ENCODE measurements around the gene TPCN2.

DNA sequence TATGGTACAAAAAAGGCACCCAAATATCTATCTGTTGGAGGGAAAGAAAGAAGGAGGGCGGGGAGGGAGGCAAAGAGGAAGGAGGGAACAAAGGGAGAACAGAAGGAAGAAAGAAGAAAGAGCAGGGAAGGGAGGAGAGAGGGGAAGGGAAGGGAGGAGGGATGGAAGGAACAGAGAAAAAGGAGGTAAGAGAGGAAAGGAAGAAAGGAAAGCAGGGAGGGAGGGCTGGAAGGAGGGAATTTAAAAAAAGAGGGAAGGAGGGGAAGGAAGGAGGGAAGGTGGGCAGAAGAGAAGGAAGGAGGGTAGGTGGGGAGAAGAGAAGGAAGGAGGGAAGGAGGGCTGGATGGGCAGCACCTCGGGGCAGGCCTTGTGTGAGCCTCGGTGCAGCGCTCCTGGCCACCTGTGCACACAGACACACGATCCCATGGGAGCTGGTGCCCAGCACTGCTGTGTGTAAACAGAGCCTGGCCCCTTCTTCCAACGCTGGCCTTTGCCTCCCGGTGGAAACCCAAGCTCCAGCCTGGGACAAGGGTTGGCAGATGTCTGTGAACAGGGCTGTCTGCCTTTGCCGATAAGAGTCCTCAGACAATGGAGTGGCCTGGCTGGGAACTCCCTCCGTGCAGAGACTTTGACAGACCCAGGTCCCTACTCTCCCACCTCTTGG is 130.2 kb downstream of the TPCN2 start:
- TF ChIP-seq POLR2AphosphoS5 (IDR thresholded peaks at IDR 0.05; ENCODE audit: low read depth, low read length) = no peak
- TF ChIP-seq TAF1 (IDR thresholded peaks at IDR 0.05; ENCODE audit: borderline replicate concordance, low read depth, low read length) = no peak
- no peak for TF ChIP-seq POLR2A (IDR thresholded peaks at IDR 0.05; ENCODE audit: low read depth, low read length)
